ENCODE data around the gene KISS1R. TPM values are rescaled to one million over a fixed set of nuclear protein-coding genes. Genes with fewer than 3 reads are reported as not detected.

The KISS1R gene
- not detected in 2 replicates for total RNA-seq

DNA sequence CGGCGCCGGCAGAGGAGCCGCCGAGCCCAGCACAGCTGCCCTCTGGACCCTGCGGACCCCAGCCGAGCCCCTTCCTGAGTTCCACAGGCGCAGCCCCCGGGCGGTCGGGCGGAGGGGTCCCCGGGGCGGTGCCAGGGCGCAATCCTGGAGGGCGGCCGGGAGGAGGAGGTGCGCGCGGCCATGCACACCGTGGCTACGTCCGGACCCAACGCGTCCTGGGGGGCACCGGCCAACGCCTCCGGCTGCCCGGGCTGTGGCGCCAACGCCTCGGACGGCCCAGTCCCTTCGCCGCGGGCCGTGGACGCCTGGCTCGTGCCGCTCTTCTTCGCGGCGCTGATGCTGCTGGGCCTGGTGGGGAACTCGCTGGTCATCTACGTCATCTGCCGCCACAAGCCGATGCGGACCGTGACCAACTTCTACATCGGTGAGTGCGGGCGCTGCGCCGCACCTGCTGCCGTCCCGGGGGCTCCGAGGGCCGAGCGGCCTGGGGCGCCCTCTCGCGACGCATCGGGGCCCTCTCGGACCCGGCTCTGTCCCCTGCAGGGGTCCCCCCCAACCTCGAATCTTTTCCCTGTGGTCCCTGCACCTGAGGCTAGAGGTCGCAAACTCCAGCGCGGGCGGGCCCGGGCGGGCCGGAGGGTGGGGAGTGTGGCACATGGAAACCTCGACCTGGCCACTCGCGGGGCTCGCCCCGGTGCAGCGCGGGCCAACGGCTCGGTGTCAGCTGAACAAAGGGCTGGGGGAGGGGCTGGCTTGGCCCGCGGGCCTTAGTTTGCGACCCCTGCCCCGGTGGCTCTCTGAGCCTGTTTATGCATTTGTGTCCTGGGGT, at the start of gene KISS1R:
Gene KISS1R (plus strand): TSS at position 11 of the 829 bp plus-strand sequence. CDS start 170 bp downstream, at position 181.

DNA sequence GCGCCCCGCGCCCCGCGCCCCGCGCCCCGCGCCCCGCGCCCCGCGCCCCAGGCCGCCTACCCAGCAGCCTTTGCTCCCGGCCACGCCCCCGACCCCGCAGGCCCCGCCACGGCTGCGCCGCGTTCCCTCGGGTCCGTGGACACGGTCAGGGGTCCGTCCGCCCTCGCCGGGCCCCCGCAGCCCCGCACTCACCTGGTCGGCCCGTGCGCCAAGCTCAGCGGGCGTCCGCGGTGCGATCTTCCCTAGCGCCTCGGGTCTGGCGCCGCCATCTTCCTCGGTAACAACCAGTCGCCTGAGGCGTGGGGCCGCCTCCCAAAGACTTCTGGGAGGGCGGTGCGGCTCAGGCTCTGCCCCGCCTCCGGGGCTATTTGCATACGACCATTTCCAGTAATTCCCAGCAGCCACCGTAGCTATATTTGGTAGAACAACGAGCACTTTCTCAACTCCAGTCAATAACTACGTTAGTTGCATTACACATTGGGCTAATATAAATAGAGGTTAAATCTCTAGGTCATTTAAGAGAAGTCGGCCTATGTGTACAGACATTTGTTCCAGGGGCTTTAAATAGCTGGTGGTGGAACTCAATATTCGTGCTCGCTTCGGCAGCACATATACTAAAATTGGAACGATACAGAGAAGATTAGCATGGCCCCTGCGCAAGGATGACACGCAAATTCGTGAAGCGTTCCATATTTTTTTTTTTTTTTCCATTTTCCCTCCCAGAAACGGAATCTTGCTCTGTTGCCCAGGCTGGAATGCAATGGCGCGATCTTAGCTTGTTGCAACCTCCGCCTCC, 24.0 kb upstream of the KISS1R start, which contains the start of the genes MED16 and RNU6-9:
Gene MED16 (minus strand): TSS at position 294 of the 796 bp plus-strand sequence. CDS start 2,056 bp downstream, outside the sequence.
Gene RNU6-9 (plus strand): TSS at position 591 of the 796 bp plus-strand sequence.

DNA sequence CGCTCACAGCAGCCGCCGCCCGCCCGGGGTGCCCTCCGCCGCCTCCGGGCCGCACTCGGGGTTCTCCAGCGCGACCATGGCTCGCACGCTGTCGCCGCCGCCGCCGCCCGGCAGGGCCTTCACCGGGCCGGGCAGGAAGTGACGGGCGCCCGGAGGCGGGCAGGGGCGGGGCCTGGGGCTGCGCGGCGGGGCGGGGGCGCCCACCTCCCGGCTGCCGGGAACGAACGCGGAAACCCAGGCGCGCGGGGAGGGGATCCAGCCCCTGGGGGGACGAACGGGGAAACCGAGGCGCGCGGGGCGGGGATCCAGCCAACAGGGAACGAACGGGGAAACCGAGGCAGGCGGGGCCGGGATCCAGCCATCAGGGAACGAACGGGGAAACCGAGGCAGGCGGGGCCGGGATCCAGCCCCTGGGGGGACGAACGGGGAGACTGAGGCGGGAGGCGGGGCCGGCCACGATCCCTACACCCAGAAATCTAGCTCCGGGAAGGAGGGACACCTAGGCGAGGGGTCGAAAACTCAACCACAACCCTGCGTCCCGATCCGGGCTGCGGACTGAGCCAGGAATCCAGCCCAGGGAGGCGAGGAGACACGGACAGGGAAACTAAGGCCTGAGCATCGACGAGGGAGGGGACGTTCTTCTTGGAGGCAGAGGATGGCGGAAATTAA, 3.9 kb upstream of the KISS1R start, which contains the start of gene R3HDM4:
Gene R3HDM4 (minus strand): TSS at position 140 of the 669 bp plus-strand sequence. CDS start 62 bp downstream, at position 78.

DNA sequence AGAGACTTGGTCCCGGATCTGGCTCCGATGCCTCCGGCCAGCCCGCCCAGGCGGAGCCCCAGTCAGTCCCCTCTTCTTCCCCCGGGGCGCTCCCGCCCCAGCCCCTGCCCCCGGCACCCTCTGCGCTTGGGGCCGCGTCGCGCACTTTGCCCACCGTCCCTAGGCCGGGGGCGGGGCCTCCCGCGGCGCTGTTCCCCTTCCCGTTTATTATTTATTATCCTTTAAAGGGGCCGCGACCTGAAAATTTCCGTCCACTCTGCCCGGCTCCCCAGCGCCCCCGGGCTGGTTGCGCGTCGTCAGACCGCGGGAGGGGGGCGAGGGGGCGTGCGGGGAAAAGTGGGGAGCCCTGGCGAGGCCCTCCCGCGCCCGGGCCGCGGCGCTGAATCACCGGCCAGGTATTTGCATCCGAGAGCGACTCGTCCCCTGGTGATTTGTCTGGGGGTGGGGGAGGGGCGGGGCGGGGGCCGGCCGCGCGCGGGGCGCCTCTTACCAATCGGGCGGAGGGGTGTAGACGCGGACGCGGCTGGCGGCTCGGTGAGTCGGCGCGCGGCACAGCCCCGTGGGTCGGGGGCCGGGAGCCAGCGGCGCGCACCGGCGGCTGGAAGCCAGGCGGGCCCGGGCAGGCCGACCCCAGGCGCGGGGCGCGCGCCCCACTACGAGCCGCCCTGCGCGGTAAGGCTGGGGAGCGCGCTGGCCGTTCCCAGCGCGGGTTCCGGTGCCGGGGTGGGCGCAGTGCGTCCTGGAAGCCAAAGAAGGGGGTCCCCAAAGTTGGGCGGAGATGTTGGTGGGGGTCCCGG, 8.6 kb downstream of the KISS1R start, which contains the start of gene ARID3A:
Gene ARID3A (plus strand): TSS at position 510 of the 797 bp plus-strand sequence. CDS start 3,494 bp downstream, outside the sequence.

Small RNAs within 50 kb of the gene (small RNA-seq; reads per million reads assigned to genes)
- gene RNU6-9: 0.72 reads per million, percentile 46 among the genes with 10 or more reads in this experiment

Other genes starting within 250 kb of the KISS1R start
- gene FSTL3, start 240.9 kb upstream of the KISS1R start, total RNA-seq: 8.4 and 32.3 TPM in 2 replicates
- 0.33 TPM in 1 of 2 replicates, not detected in the other for gene PRSS57, start 221.9 kb upstream of the KISS1R start, total RNA-seq
- 21.7 and 73.5 TPM in 2 replicates for gene PALM, start 208.4 kb upstream of the KISS1R start, total RNA-seq
- gene MISP, start 166.2 kb upstream of the KISS1R start, total RNA-seq: not detected in 2 replicates
- 242 and 257 TPM in 2 replicates for gene PTBP1, start 119.9 kb upstream of the KISS1R start, total RNA-seq
- gene PLPPR3, start 95.4 kb upstream of the KISS1R start, total RNA-seq: 0.48 and 1.3 TPM in 2 replicates
- gene AZU1, start 89.5 kb upstream of the KISS1R start, total RNA-seq: not detected in 2 replicates
- gene PRTN3, start 76.3 kb upstream of the KISS1R start, total RNA-seq: not detected in 2 replicates
- gene ELANE, start 65.0 kb upstream of the KISS1R start, total RNA-seq: not detected in 2 replicates
- gene CFD, start 57.7 kb upstream of the KISS1R start, total RNA-seq: 0.38 and 0.65 TPM in 2 replicates
- gene MED16, start 24.1 kb upstream of the KISS1R start, total RNA-seq: 30.2 and 32.3 TPM in 2 replicates
- not detected in 2 replicates for gene RNU6-9, start 23.8 kb upstream of the KISS1R start, total RNA-seq
- gene R3HDM4, start 4.1 kb upstream of the KISS1R start, total RNA-seq: 47.7 and 60.4 TPM in 2 replicates
- 8.2 and 14.5 TPM in 2 replicates for gene ARID3A, start 8.7 kb downstream of the KISS1R start, total RNA-seq
- 74.6 and 116 TPM in 2 replicates for gene WDR18, start 67.0 kb downstream of the KISS1R start, total RNA-seq
- gene GRIN3B, start 83.1 kb downstream of the KISS1R start, total RNA-seq: 1.2 and 4.2 TPM in 2 replicates
- gene TMEM259, start 103.8 kb downstream of the KISS1R start, total RNA-seq: 82.6 and 118 TPM in 2 replicates
- not detected in 2 replicates for gene RNU6-2, start 104.2 kb downstream of the KISS1R start, total RNA-seq
- gene CNN2, start 109.3 kb downstream of the KISS1R start, total RNA-seq: 249 and 315 TPM in 2 replicates
- gene ABCA7, start 122.8 kb downstream of the KISS1R start, total RNA-seq: 7.6 and 10.1 TPM in 2 replicates
- 13.1 and 17.6 TPM in 2 replicates for gene ARHGAP45, start 149.8 kb downstream of the KISS1R start, total RNA-seq
- 148 and 173 TPM in 2 replicates for gene POLR2E, start 178.0 kb downstream of the KISS1R start, total RNA-seq
- gene GPX4, start 186.7 kb downstream of the KISS1R start, total RNA-seq: 418 and 553 TPM in 2 replicates